IMR-90 (cell line): Measurements from ENCODE around the gene TCP11L1.

Experiments
- CHD1 ChIP-seq: IDR thresholded peaks from 2 replicates; pipeline ENCODE4 v1.6.1; 2012; ENCODE audit warnings: low read depth, low read length, improper control_type of control experiment
- FOS ChIP-seq: fragments of 150-350 bp; IDR thresholded peaks from 2 replicates; pipeline ENCODE4 v1.6.1; 2016; ENCODE audit warnings: low read depth, low read length
- POLR2A ChIP-seq: IDR thresholded peaks from 2 replicates; pipeline ENCODE4 v1.6.1; 2012; ENCODE audit warnings: mild to moderate bottlenecking, low read depth, low read length
- RAD21 ChIP-seq: IDR thresholded peaks from 2 replicates; pipeline ENCODE4 v1.6.1; 2012; ENCODE audit warnings: low read length, improper control_type of control experiment
- RFX5 ChIP-seq: IDR thresholded peaks from 2 replicates; pipeline ENCODE4 v1.8.0; 2012; ENCODE audit warnings: low read depth, mild to moderate bottlenecking, low read length, moderate library complexity
- SMC3 ChIP-seq: fragments of 150-350 bp; IDR thresholded peaks from 2 replicates; pipeline ENCODE4 v1.6.1; 2016; ENCODE audit warnings: low read depth, mild to moderate bottlenecking, antibody characterized with exemption, low read length, moderate library complexity
- TF ChIP-seq, protein P1 (sequence below): conservative IDR thresholded peaks from 2 replicates; pipeline ENCODE4 v1.5.1; 2012; ENCODE audit warnings: mild to moderate bottlenecking, low read depth, low read length, improper control_type of control experiment

DNA sequence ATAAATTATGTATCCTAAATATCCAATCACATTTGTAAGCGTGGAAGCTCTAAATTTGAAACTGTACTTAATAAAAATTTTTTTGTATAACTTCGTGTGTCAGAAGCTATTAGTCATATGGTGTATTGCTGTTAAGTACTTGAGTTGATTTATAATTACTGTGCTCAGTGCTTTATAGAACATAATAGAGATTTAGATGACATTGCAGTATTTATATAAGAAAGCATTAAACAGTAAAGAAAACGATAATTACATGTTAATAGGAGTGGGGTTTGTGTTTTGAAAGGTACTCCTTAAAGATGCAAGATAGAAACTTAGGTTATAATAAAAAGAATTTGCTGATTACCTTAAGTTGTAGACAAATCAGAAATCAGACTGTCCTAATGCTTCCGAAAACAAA is 5.9 kb upstream of the TCP11L1 start:
- TF ChIP-seq, protein P1, sequence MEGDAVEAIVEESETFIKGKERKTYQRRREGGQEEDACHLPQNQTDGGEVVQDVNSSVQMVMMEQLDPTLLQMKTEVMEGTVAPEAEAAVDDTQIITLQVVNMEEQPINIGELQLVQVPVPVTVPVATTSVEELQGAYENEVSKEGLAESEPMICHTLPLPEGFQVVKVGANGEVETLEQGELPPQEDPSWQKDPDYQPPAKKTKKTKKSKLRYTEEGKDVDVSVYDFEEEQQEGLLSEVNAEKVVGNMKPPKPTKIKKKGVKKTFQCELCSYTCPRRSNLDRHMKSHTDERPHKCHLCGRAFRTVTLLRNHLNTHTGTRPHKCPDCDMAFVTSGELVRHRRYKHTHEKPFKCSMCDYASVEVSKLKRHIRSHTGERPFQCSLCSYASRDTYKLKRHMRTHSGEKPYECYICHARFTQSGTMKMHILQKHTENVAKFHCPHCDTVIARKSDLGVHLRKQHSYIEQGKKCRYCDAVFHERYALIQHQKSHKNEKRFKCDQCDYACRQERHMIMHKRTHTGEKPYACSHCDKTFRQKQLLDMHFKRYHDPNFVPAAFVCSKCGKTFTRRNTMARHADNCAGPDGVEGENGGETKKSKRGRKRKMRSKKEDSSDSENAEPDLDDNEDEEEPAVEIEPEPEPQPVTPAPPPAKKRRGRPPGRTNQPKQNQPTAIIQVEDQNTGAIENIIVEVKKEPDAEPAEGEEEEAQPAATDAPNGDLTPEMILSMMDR, result no peak
- TF ChIP-seq POLR2A (no peak), SMC3 (no peak), RAD21 (no peak), FOS (no peak), CHD1 (no peak), RFX5 (no peak)
